ENCODE measurements around the gene DAB1. TPM values are rescaled to one million over a fixed set of nuclear protein-coding genes. Genes with fewer than 3 reads are reported as not detected.

The DAB1 gene
- total RNA-seq, 1 experiment from 2014 or later, result not detected

DNA sequence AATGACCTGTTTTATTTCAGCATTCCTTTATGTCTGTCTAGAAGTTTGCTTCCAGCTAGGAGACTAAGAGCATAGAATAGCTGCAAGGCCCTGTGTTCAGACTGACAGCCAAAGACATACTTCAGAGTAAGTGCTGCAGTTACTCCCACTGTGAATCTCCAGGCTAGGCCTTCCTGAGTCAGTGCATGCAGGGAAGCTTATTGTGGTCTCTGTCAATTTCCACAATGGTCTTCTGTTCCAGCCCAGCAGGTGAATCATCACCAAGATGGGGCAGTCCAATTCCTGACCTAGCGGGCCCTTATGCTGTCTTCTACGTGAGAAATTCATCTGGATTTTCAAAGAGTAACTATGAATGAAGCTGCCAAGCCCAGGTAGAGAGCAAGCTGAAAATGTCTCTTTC lies 311.7 kb downstream of the DAB1 start:
- ATAC-seq (no peak), DNase-seq (ENCODE audit: low read depth, low spot score) (no peak)
- H3K4me2 ChIP-seq (ENCODE audit: low read length), result no peak overlapping the region
- H3K79me2 ChIP-seq (ENCODE audit: insufficient read depth, low read length), result no peaks in the 10 kb centered on the region
- intact Hi-C loops (cut with micrococcal nuclease), result no loop called here
- no TSS peak for BruUV-seq (replicated peaks)
- CTCF ChIA-PET, result no interaction called here
- H3K27me3 ChIP-seq (ENCODE audit: insufficient read depth, low read length), result no peaks in the 10 kb centered on the region
- H3K36me3 ChIP-seq (ENCODE audit: control insufficient read depth in 1 of 2, insufficient read depth in 2 of 2, low read length in 2 of 2), result no peaks in the 10 kb centered on the region
- no peak for TF ChIP-seq POLR2AphosphoS5 (IDR thresholded peaks at IDR 0.05; ENCODE audit: low read depth, low read length)
- TF ChIP-seq, protein P1, sequence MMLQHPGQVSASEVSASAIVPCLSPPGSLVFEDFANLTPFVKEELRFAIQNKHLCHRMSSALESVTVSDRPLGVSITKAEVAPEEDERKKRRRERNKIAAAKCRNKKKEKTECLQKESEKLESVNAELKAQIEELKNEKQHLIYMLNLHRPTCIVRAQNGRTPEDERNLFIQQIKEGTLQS (IDR thresholded peaks at IDR 0.05), result no peak
- POLR2A ChIA-PET, result no interaction called here
- no peak overlapping the region for H3K27ac ChIP-seq (ENCODE audit: low read depth, low read length)
- H4K20me1 ChIP-seq (ENCODE audit: insufficient read depth), result no peaks in the 10 kb centered on the region
- H2AFZ ChIP-seq (ENCODE audit: low read depth, low read length, poor library complexity, severe bottlenecking), result no peak overlapping the region
- no peak overlapping the region for H3K4me3 ChIP-seq (replicated peaks in 1 of 2; ENCODE audit: low read depth in 1 of 2, low read length in 2 of 2)
- H3K9ac ChIP-seq (ENCODE audit: low read length), result no peak overlapping the region
- H3K4me1 ChIP-seq (ENCODE audit: control insufficient read depth in 1 of 2, insufficient read depth in 2 of 2, low read length in 2 of 2), result no peaks in the 10 kb centered on the region
- H3K9me3 ChIP-seq (ENCODE audit: control insufficient read depth in 1 of 2, insufficient read depth in 1 of 2, low read depth in 1 of 2, low read length in 2 of 2), result no peaks in the 10 kb centered on the region
- RAD21 ChIA-PET (ENCODE audit: low non-redundant PET in 1 of 2, low total read pairs in 2 of 2, uncharacterized antibody in 2 of 2, unreplicated experiment in 2 of 2), result no interaction called here
- H3K9me2 ChIP-seq (ENCODE audit: insufficient read depth), result no peaks in the 10 kb centered on the region

DNA sequence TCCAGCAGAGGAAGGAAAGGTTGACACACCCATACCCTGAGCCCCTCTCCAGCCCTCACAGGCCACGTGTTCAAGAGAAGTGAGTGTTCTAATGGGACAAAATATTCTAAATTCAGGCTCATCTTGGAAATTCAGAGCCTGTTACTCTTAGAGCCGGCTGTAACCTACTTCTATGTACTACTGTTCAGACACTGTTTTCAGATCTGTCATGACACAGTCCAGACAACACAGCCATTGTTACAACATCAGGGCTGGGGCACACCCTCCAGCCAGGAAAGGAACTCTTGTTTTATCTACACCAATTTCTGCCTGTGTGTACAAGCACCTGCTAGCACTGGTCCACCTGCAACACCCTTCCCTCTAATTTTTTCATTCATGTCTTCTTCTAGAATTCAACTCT lies 312.7 kb downstream of the DAB1 start:
- no peaks in the 10 kb centered on the region for H3K79me2 ChIP-seq (ENCODE audit: insufficient read depth, low read length)
- H3K9me2 ChIP-seq (ENCODE audit: insufficient read depth), result no peaks in the 10 kb centered on the region
- RAD21 ChIA-PET (ENCODE audit: low non-redundant PET in 1 of 2, low total read pairs in 2 of 2, uncharacterized antibody in 2 of 2, unreplicated experiment in 2 of 2), result no interaction called here
- no peaks in the 10 kb centered on the region for H3K27me3 ChIP-seq (ENCODE audit: insufficient read depth, low read length)
- H3K36me3 ChIP-seq (ENCODE audit: control insufficient read depth in 1 of 2, insufficient read depth in 2 of 2, low read length in 2 of 2), result no peaks in the 10 kb centered on the region
- H3K4me3 ChIP-seq (replicated peaks in 1 of 2; ENCODE audit: low read depth in 1 of 2, low read length in 2 of 2), result no peak overlapping the region
- CTCF ChIA-PET, result no interaction called here
- no peaks in the 10 kb centered on the region for H4K20me1 ChIP-seq (ENCODE audit: insufficient read depth)
- H3K4me1 ChIP-seq (ENCODE audit: control insufficient read depth in 1 of 2, insufficient read depth in 2 of 2, low read length in 2 of 2), result no peaks in the 10 kb centered on the region
- BruUV-seq (replicated peaks), result no TSS peak
- no peak for ATAC-seq
- H3K27ac ChIP-seq (ENCODE audit: low read depth, low read length), result no peak overlapping the region
- no peaks in the 10 kb centered on the region for H3K9me3 ChIP-seq (ENCODE audit: control insufficient read depth in 1 of 2, insufficient read depth in 1 of 2, low read depth in 1 of 2, low read length in 2 of 2)
- no peak for DNase-seq (ENCODE audit: low read depth, low spot score)
- intact Hi-C loops (cut with micrococcal nuclease), result no loop called here
- H3K9ac ChIP-seq (ENCODE audit: low read length), result no peak overlapping the region
- POLR2A ChIA-PET, result no interaction called here
- H2AFZ ChIP-seq (ENCODE audit: low read depth, low read length, poor library complexity, severe bottlenecking), result no peak overlapping the region
- H3K4me2 ChIP-seq (ENCODE audit: low read length), result no peak overlapping the region
- TF ChIP-seq EGR1 (IDR thresholded peaks at IDR 0.05; ENCODE audit: low read depth) (no peak), CEBPB (IDR thresholded peaks at IDR 0.05; ENCODE audit: low read depth) (no peak), RAD21 (IDR thresholded peaks at IDR 0.05; ENCODE audit: low read depth) (no peak), ZNF274 (IDR thresholded peaks at IDR 0.05; ENCODE audit: low read depth, low read length) (no peak), YY1 (IDR thresholded peaks at IDR 0.05; ENCODE audit: extremely low read depth, insufficient replicate concordance, low read depth, low read length) (no peak), SRF (IDR thresholded peaks at IDR 0.05; ENCODE audit: low read depth) (no peak), FOSL1 (IDR thresholded peaks at IDR 0.05; ENCODE audit: low read depth) (no peak), TCF7L2 (IDR thresholded peaks at IDR 0.05; ENCODE audit: borderline replicate concordance, extremely low read depth, insufficient read depth, insufficient read length) (no peak), ELF1 (IDR thresholded peaks at IDR 0.05; ENCODE audit: borderline replicate concordance, low read depth) (no peak), POLR2AphosphoS5 (IDR thresholded peaks at IDR 0.05; ENCODE audit: low read depth, low read length) (no peak), SIN3A (IDR thresholded peaks at IDR 0.05; ENCODE audit: low read depth) (no peak)
- TF ChIP-seq, protein P2, sequence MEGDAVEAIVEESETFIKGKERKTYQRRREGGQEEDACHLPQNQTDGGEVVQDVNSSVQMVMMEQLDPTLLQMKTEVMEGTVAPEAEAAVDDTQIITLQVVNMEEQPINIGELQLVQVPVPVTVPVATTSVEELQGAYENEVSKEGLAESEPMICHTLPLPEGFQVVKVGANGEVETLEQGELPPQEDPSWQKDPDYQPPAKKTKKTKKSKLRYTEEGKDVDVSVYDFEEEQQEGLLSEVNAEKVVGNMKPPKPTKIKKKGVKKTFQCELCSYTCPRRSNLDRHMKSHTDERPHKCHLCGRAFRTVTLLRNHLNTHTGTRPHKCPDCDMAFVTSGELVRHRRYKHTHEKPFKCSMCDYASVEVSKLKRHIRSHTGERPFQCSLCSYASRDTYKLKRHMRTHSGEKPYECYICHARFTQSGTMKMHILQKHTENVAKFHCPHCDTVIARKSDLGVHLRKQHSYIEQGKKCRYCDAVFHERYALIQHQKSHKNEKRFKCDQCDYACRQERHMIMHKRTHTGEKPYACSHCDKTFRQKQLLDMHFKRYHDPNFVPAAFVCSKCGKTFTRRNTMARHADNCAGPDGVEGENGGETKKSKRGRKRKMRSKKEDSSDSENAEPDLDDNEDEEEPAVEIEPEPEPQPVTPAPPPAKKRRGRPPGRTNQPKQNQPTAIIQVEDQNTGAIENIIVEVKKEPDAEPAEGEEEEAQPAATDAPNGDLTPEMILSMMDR (IDR thresholded peaks at IDR 0.05 in 2 of 3, conservative IDR thresholded peaks at IDR 0.05 in 1 of 3; ENCODE audit: borderline replicate concordance in 1 of 3, insufficient read depth in 1 of 3, low read depth in 2 of 3, low read length in 2 of 3), result no peak
- TF ChIP-seq, protein P3, sequence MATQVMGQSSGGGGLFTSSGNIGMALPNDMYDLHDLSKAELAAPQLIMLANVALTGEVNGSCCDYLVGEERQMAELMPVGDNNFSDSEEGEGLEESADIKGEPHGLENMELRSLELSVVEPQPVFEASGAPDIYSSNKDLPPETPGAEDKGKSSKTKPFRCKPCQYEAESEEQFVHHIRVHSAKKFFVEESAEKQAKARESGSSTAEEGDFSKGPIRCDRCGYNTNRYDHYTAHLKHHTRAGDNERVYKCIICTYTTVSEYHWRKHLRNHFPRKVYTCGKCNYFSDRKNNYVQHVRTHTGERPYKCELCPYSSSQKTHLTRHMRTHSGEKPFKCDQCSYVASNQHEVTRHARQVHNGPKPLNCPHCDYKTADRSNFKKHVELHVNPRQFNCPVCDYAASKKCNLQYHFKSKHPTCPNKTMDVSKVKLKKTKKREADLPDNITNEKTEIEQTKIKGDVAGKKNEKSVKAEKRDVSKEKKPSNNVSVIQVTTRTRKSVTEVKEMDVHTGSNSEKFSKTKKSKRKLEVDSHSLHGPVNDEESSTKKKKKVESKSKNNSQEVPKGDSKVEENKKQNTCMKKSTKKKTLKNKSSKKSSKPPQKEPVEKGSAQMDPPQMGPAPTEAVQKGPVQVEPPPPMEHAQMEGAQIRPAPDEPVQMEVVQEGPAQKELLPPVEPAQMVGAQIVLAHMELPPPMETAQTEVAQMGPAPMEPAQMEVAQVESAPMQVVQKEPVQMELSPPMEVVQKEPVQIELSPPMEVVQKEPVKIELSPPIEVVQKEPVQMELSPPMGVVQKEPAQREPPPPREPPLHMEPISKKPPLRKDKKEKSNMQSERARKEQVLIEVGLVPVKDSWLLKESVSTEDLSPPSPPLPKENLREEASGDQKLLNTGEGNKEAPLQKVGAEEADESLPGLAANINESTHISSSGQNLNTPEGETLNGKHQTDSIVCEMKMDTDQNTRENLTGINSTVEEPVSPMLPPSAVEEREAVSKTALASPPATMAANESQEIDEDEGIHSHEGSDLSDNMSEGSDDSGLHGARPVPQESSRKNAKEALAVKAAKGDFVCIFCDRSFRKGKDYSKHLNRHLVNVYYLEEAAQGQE (IDR thresholded peaks at IDR 0.05; ENCODE audit: low read depth), result no peak

Measured in HCT116 (cell line).